Measurements from ENCODE around the gene PTPDC1. TPM values are rescaled to one million over a fixed set of nuclear protein-coding genes. Genes with fewer than 3 reads are reported as not detected.
A peak's percentile ranks its signal among the peaks of the same experiment; 100 is the strongest.

The PTPDC1 gene
- total and polyA plus RNA-seq, 9 of the 15 experiments (the other 6 are each of a cell fraction or from before 2014, with no cell fraction given) = 1.1 to 8.1 (median 5.7) TPM

DNA sequence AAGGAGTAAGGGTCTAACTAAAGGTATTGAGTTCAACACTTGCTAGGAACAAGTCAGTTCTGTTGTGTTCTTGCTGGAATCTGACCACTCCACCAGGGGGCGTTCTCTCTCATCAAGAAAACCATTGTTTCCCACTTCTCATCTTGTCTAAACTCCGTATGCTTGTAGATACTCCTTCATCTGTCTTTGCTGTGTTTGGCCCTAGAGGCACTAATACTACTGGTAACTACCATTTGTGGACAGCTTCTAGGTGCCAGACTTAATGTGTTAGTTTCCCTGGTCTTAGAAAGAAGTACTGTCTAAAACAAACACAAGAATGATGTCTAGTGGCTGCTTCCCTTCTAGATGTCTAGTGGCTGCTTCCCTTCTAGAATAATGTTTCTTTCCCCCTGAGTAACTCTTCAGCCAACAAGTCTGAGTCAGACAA, 18.7 kb upstream of the PTPDC1 start (continued):
- TF ChIP-seq GTF2E2 (tag; IDR thresholded peaks at IDR 0.05) (0 out of 2 replicates have a peak, but pooled peaks have one; percentile 24), ARID2 (IDR thresholded peaks at IDR 0.05) (peak; percentile 83), ZNF133 (CRISPR knock-in tag; IDR thresholded peaks at IDR 0.05) (no peak), KDM2B (CRISPR knock-in tag; IDR thresholded peaks at IDR 0.05) (no peak), TAF9B (IDR thresholded peaks at IDR 0.05; ENCODE audit: partially characterized antibody) (no peak), KLF1 (tag; IDR thresholded peaks at IDR 0.05) (no peak), KAT8 (IDR thresholded peaks at IDR 0.05; ENCODE audit: low read depth) (no peak), FOXP1 (CRISPR knock-in tag; IDR thresholded peaks at IDR 0.05) (no peak), ZNF551 (CRISPR knock-in tag; IDR thresholded peaks at IDR 0.05) (no peak), MYBL2 (IDR thresholded peaks at IDR 0.05; ENCODE audit: low read depth) (no peak), MYBL2 (CRISPR knock-in tag; IDR thresholded peaks at IDR 0.05; ENCODE audit: borderline replicate concordance) (no peak), RFX1 (IDR thresholded peaks at IDR 0.05) (no peak), ASH1L (IDR thresholded peaks at IDR 0.05; ENCODE audit: borderline replicate concordance, low read depth, partially characterized antibody) (no peak)
- TF ChIP-seq, protein P1, sequence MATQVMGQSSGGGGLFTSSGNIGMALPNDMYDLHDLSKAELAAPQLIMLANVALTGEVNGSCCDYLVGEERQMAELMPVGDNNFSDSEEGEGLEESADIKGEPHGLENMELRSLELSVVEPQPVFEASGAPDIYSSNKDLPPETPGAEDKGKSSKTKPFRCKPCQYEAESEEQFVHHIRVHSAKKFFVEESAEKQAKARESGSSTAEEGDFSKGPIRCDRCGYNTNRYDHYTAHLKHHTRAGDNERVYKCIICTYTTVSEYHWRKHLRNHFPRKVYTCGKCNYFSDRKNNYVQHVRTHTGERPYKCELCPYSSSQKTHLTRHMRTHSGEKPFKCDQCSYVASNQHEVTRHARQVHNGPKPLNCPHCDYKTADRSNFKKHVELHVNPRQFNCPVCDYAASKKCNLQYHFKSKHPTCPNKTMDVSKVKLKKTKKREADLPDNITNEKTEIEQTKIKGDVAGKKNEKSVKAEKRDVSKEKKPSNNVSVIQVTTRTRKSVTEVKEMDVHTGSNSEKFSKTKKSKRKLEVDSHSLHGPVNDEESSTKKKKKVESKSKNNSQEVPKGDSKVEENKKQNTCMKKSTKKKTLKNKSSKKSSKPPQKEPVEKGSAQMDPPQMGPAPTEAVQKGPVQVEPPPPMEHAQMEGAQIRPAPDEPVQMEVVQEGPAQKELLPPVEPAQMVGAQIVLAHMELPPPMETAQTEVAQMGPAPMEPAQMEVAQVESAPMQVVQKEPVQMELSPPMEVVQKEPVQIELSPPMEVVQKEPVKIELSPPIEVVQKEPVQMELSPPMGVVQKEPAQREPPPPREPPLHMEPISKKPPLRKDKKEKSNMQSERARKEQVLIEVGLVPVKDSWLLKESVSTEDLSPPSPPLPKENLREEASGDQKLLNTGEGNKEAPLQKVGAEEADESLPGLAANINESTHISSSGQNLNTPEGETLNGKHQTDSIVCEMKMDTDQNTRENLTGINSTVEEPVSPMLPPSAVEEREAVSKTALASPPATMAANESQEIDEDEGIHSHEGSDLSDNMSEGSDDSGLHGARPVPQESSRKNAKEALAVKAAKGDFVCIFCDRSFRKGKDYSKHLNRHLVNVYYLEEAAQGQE (IDR thresholded peaks at IDR 0.05; ENCODE audit: borderline replicate concordance) = peak; percentile 89
- TF ChIP-seq, protein P1 (CRISPR knock-in tag; IDR thresholded peaks at IDR 0.05; ENCODE audit: low read depth) = no peak
- TF ChIP-seq, protein P2, sequence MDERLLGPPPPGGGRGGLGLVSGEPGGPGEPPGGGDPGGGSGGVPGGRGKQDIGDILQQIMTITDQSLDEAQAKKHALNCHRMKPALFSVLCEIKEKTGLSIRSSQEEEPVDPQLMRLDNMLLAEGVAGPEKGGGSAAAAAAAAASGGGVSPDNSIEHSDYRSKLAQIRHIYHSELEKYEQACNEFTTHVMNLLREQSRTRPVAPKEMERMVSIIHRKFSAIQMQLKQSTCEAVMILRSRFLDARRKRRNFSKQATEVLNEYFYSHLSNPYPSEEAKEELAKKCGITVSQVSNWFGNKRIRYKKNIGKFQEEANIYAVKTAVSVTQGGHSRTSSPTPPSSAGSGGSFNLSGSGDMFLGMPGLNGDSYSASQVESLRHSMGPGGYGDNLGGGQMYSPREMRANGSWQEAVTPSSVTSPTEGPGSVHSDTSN (CRISPR knock-in tag; IDR thresholded peaks at IDR 0.05; ENCODE audit: low read depth) = no peak
- TF ChIP-seq, protein P2 (tag; conservative IDR thresholded peaks at IDR 0.05; ENCODE audit: low read depth) = no peak
- TF ChIP-seq, protein P3, sequence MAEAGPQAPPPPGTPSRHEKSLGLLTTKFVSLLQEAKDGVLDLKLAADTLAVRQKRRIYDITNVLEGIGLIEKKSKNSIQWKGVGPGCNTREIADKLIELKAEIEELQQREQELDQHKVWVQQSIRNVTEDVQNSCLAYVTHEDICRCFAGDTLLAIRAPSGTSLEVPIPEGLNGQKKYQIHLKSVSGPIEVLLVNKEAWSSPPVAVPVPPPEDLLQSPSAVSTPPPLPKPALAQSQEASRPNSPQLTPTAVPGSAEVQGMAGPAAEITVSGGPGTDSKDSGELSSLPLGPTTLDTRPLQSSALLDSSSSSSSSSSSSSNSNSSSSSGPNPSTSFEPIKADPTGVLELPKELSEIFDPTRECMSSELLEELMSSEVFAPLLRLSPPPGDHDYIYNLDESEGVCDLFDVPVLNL (CRISPR knock-in tag; IDR thresholded peaks at IDR 0.05; ENCODE audit: low read depth) = no peak

Measured in K562 (cell line).